SKM-1 treated with dmso at 0.1 percent for 144 hours (cell line): ENCODE results near the gene LRIT1.
A peak's percentile ranks its signal among the peaks of the same experiment; 100 is the strongest.

Experiments
- DNase-seq: peaks from one replicate; lab custom pipeline; 2025; ENCODE audit not compliant: unreplicated experiment; lab: John Stamatoyannopoulos, UW

Gene LRIT1

DNA sequence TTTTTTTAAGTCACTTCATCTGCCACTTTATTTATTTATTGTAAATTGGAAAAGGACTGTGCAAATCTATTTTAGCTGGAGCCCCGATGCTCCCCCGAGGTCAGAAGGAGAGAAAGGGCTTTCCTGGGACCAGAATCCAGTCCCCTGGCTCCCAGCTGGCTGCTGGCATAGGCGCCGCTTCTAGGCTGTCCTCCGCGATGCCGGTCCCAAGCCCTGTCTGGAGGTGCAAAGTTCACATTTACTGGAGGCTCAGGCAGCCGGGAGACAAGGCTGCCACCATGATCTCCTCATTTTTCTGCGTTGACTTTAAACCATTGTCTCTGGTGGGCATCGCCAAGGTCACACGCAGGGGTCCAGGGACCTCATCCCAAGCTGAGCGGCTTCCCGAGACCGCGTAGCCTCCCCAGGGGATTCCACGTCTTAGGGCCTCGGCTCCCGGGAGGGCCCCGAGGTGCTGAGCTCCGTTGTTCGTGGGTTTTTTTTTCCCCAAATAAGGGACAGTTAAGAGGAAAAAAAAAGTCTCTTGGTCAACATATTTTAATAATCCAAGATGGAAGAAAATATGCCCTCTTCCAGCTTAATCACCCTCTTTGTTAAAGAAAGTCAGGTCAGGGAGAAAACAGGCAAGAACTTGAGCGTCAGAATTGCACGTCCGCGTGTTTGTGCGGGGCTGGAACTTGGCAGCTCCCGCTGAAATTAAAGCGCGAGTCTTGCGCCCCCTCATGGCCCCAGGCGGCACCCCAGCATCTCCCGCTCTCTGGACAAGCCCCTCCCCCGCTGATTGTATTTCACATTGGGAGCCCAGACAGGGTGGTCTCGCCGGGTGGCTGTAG lies 15.4 kb upstream of the LRIT1 start:
- peak; percentile 6 for DNase-seq

DNA sequence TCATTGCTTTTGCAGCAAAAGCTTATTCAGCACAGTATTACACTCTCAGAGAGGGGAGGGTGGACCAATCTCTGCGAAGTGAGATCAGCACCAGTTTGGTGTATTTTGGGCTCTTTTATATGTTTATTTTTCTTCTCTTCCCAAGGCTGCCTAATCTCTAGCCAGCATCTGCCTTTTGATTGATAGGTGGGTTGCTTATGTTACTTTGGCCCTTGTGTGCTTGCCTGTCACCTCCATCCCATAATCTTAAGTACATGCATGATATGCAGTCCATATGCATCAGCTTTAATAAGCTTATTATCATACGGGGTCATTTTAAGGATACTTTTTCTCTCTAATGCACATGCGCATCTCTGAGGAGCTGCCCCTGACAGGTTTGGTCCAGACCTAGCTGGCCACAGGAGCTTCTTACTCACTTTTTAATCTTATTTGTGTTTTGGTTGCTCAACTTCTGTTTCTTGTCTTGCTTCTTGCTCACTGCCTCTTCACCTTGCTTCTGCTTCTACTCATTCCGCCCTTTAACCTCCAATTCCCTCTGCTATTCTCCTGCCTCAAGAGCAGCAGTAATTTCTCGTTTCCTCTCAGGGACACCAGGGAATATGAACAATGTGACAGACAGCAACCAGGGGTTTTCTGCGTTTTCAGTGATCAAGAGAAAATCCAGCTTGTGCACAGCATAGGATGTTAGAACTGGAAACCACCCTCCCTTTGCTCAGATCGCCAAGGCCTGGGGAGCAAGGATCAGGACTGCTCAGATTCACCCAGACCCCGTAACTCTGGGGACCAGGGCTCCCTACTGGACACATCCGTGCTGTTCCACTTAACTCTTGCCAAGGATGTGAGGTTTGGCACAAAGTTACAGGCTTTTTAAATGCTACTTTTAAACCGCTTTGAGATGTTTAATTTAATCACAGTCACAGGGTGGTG lies 13.5 kb upstream of the LRIT1 start:
- no peak for DNase-seq

GRCh38 chr10:84248794-84249193 lies 7.4 kb upstream of the LRIT1 start:
- no peak for DNase-seq

DNA sequence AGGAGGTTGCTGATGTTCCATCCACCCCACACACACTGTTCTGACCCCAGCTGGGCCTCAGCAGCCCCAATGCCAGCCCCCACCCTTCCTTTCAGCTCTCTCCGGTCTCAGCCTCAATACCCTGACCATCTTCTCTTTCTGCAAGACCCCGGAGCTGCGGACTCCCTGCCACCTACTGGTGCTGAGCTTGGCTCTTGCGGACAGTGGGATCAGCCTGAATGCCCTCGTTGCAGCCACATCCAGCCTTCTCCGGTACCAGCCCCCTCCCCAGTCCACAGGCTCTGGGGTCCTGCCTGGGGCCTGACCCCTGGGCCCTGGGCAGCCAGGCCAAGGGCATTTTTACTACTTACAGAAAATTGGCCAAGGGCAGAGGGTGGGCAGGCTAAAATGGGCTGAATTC lies 6.2 kb upstream of the LRIT1 start:
- no peak for DNase-seq

DNA sequence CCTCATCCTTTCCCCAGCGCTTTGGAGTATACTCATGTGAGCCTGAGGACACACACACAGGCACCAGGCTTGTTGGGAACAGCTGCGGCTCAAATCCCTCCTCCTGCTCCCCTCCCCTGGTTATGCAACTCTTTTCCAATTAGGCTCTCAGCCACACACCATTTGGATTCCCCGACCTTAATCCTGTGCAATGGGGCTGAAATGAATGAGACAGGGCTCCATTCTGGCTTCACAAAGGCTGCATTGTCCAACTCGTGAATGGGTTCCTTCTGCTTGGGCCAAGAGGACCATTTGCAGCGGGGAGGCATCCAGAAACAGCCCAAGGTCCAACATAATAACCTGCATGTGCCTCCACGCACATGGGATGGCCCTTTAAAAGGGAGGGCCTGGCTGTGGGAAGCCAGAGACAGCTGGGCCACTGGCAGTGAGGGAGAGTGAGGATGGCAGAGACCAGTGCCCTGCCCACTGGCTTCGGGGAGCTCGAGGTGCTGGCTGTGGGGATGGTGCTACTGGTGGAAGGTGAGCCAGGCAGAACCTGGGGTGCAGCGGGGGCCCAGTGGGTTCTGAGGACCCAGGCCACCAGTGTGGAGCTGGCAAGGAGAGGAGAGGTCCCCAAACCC lies 3.4 kb upstream of the LRIT1 start, which contains the start of gene RGR:
Gene RGR, plus strand, starts transcription at position 403 of the 620 bp plus-strand sequence. Its CDS starts 38 bp downstream, at position 441.
- DNase-seq = no peak

GRCh38 chr10:84243759-84244158 lies 2.4 kb upstream of the LRIT1 start:
- DNase-seq = no peak

DNA sequence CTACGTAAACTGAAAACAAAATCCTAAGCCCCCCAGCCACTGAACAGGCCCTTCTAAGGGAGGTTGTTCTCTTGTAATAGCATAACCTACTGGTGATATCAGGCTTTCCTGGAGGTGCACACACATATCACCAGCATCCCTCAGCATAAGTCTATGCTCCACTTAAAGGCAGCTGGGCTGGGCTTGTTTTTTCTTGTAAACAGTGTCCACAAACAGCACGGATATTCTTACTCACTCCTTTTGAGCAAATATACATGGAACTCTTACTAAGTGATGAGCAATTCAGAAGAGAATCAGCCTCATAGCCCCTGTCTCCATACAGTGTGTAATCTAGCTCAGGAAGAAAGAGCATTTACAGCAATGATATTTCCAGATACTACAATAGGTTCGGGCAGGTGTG lies 2.4 kb downstream of the LRIT1 start:
- DNase-seq = no peak

DNA sequence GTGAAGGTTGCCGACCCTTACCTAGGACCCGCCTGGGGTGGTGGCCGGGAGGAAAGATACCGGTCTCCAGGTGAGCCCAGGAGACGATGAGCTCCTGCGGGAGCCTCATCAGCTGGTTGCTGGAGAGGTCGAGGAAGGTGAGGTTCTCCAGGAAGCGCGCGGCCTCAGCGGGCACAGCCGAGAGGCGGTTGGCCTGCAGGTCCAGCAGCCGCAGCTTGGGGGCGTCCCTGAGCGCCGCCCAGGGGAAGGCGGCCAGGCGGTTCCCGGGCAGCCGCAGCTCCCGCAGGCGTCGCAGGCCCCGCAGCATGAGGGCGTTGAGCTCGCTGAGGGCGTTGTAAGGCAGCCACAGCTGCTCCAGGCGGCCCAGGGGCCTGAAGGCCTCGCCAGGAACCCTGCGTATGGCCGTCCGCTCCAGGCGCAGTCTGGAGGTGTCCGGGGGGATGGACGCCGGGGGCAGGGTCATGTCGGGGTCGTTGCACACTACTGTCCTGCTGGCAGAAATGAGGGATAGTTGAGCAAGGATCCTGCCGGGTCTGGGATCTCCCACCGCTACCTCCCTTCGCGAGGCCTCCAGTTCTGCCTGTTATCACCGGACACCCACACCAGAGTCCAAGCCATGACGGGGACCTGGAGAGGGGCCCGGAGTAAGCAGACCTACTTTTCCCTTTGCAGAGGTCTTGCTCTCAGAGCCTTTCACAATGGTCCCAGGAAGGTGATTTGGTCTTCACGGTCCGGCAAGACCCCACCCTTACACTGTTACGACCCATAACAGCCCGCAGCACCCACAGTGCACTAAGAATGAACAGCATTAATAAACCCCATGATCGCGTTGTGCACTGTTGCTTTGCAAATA lies 3.9 kb downstream of the LRIT1 start:
- DNase-seq = no peak

GRCh38 chr10:84236807-84237198 lies 4.5 kb downstream of the LRIT1 start:
- no peak for DNase-seq

- DNase-seq = no peak
Measured at GRCh38 chr10:84235096-84235495, 6.2 kb downstream of the LRIT1 start.

- no peak for DNase-seq
Measured at GRCh38 chr10:84234479-84234878, 6.9 kb downstream of the LRIT1 start.

DNA sequence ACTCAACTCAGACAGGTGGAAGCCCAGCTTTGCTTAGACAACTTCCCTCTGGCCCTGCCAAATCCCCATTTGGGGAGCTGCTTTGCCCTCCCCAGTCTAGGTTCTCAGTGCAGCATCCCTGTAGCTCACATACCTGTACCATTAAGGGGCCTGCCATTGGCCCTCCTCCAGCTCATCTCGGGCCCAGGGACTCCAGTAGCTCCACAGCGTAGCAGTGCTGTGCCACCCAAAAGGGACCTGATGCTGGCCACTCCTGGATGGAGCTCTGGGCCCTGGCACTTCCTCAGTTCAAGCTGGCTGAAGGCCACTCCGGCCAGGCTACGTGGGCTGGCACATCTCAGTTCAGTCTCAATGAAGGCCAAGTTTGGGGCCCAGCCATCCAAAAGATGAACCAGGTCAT lies 7.4 kb downstream of the LRIT1 start:
- no peak for DNase-seq

- no peak for DNase-seq
Measured at GRCh38 chr10:84232376-84232775, 9.0 kb downstream of the LRIT1 start.

GRCh38 chr10:84230359-84230758 lies 11.0 kb downstream of the LRIT1 start:
- DNase-seq = no peak

- DNase-seq = no peak
Measured at GRCh38 chr10:84227810-84228209, 13.5 kb downstream of the LRIT1 start.

- no peak for DNase-seq
Measured at GRCh38 chr10:84226616-84227015, 14.7 kb downstream of the LRIT1 start.

DNA sequence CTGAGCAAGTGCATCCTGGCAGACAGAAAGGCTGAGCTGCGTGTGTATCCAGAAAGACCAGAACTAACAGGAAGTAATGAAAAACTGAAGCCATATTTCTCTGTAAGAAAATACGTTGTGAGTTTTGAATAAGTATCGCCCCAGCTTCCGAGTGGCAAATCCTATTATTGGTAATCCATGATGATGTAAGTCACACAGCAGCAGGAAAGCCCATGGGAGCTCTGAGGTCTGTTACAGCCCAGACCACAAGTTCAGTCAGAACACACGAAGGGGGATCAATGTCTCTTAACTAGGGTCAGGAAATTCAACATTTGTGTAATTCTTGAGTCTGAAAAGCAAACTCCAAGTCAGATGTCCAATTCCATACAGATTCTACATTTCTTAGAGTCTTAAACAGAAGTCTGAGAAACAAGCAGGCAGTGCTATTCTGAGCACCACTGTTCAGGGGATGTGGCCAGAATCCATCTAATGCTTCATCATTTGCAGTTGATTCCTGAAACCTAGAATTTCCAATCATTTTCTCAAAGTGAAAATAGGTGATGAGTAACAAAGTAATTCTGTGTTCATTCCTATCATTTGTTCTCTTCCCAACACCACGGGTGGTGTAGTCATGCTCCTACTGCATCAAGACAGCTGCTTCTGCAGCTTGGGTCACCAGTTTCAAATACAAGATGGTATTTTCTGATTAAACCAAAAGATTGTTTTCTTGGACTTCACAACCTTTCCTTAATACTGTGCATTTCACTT lies 15.7 kb downstream of the LRIT1 start, which contains the start of gene LRIT2:
Gene LRIT2, minus strand, starts transcription at position 118 of the 747 bp plus-strand sequence. Its CDS starts 24 bp downstream, at position 94.
- DNase-seq = no peak

- no peak for DNase-seq
Measured at GRCh38 chr10:84224411-84225028, 16.8 kb downstream of the LRIT1 start.

DNA sequence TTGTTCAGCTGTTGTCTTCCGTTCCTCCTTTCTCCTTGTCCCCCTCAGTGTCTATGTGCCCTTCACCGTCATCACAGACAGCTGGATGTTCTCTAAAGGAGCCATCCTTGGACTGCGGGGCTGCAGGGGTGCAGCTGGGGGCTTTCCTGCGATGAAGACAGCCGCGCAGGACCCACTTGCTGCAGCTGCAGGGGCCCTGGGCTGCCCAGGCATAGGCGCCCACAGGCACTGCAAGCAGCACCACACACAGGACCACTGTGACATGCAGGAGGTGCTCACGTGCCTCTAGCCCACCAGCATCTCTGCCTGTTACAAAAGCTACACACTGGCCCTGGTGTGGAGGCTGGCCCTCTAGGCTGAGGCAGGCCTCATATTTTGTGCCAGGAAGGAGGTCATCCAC lies 19.4 kb downstream of the LRIT1 start:
- DNase-seq = no peak
